Superior temporal gyrus (tissue), 1 donor: ENCODE measurements around the gene ZMYND12.
A peak's percentile ranks its signal among the peaks of the same experiment; 100 is the strongest.
"Not testable (repeated sequence)": the region's sequence is repeated elsewhere in the genome, so short reads cannot be mapped to it uniquely, and the experiment has no call there.

Source experiments
- DNase-seq: peaks from one replicate; pipeline ENCODE4 v3.0.0-alpha.2; 2016; ENCODE audit errors: extremely low spot score

Gene ZMYND12, protein sequence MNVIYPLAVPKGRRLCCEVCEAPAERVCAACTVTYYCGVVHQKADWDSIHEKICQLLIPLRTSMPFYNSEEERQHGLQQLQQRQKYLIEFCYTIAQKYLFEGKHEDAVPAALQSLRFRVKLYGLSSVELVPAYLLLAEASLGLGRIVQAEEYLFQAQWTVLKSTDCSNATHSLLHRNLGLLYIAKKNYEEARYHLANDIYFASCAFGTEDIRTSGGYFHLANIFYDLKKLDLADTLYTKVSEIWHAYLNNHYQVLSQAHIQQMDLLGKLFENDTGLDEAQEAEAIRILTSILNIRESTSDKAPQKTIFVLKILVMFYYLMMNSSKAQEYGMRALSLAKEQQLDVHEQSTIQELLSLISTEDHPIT

GRCh38 chr1:42456010-42456753, at the start of gene ZMYND12, which contains the start of gene PPCS:
Gene ZMYND12 (minus strand): TSS chr1:42456022. CDS start chr1:42455997, 25 bp downstream.
Gene PPCS (plus strand): TSS chr1:42456543. CDS start chr1:42456566, 23 bp downstream.
- DNase-seq = peak; percentile 91

- no peak for DNase-seq
Measured at GRCh38 chr1:42504535-42505128, 48.8 kb upstream of the ZMYND12 start.

GRCh38 chr1:42502031-42502430, 46.2 kb upstream of the ZMYND12 start:
- not testable (repeated sequence) for DNase-seq

DNA sequence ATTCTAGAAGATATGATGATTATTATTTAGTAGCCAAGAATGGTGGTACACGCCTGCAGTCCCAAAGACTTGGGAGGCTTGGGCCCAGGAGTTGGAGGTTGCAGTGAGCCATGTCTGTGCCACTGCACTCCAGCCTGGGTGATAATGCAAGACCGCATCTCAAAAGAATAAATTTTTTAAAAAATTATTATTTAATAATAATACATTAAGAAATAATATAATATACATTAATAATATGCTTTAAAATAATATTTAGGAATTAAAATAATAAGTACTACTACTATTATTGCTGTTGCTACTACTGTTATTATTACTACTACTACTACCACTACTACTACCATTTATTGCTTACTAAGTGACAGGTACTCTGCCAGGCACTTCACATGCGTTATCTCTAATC, 34.4 kb upstream of the ZMYND12 start:
- no peak for DNase-seq

DNA sequence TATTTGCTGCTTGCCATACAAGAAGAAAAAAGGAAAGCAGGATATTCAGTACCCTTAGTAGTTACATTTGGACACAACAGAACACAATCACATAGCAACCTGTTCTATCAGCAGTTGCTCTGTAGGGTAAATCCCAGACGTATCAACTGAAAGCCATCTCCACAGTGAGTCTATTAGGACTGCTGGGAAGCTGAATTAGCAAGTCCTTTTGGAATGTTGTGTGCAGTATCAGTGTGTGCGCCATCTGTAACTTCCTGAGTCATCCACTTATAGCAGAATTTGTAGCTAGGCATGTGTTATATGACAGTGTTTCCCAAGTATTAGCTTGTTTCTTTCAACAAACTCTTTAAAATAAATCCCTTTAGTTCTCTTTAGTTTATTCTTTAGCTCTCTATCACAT, 28.6 kb upstream of the ZMYND12 start:
- no peak for DNase-seq

GRCh38 chr1:42482635-42483153, 26.9 kb upstream of the ZMYND12 start:
- no peak for DNase-seq

GRCh38 chr1:42480921-42481320, 25.1 kb upstream of the ZMYND12 start:
- no peak for DNase-seq

DNA sequence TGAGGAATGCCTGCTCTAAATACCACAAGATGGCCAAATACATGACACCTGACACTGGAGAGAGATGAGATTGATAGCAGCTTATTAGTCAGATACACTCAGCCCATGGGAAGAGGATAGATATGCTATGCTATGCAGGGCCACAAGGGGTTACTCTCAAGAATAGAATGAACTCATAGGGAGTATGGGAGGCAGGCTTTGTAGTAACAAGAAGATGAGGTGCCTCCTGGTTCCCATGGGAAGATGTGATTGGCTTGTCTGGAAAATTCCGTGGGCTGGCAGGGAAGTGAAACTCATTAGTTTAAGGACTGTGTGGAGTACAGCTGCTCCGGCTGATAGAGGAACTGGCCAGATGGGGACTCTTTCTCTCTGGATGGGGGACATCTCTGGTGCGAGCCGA, 23.8 kb upstream of the ZMYND12 start:
- no peak for DNase-seq

GRCh38 chr1:42477775-42478174, 22.0 kb upstream of the ZMYND12 start:
- DNase-seq = no peak

- not testable (repeated sequence) for DNase-seq
Measured at GRCh38 chr1:42477354-42477753, 21.5 kb upstream of the ZMYND12 start.

GRCh38 chr1:42476605-42477004, 20.8 kb upstream of the ZMYND12 start:
- DNase-seq = no peak

GRCh38 chr1:42469727-42470126, 13.9 kb upstream of the ZMYND12 start:
- DNase-seq = no peak

- DNase-seq = no peak
Measured at GRCh38 chr1:42466030-42466429, 10.2 kb upstream of the ZMYND12 start.

DNA sequence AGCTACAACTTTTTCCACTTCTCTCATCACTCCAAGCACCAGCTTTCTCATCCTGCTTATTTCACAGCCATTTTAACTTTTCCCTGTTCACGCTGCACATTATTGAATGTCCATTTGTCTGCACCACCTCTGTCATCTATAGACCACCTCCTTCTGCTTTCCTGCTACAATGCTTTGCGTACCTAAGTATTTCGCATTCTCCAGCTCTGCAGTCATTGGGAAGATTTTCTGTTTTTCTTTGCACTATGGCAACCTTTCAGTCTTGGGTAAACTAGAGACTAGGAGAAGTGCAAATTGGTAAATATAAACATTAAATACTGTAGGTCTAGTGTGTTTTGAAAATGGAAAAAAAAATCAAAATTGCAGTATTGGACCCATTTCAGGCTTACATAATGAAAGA, 8.1 kb upstream of the ZMYND12 start:
- DNase-seq = peak; percentile 16

GRCh38 chr1:42462828-42463763, 7.3 kb upstream of the ZMYND12 start, which contains the start of gene CCDC30:
Gene CCDC30 (plus strand): TSS chr1:42463286. CDS start chr1:42480552, 17,266 bp downstream.
- peak; percentile 97 for DNase-seq

- DNase-seq = no peak
Measured at GRCh38 chr1:42461196-42461595, 5.4 kb upstream of the ZMYND12 start.

DNA sequence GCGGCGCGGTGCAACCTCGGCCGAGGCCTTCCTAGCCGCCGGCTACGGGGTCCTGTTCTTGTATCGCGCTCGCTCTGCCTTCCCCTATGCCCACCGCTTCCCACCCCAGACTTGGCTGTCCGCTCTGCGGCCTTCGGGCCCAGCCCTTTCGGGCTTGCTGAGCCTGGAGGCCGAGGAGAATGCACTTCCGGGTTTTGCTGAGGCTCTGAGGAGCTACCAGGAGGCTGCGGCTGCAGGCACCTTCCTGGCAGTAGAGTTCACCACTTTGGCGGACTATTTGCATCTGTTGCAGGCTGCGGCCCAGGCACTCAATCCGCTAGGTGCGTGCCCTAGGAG, 900 bp upstream of the ZMYND12 start:
- peak; percentile 52 for DNase-seq

- no peak for DNase-seq
Measured at GRCh38 chr1:42454403-42454802, 1.4 kb downstream of the ZMYND12 start.

GRCh38 chr1:42453386-42453785, 2.4 kb downstream of the ZMYND12 start:
- DNase-seq = no peak

GRCh38 chr1:42450061-42450460, 5.8 kb downstream of the ZMYND12 start:
- no peak for DNase-seq

DNA sequence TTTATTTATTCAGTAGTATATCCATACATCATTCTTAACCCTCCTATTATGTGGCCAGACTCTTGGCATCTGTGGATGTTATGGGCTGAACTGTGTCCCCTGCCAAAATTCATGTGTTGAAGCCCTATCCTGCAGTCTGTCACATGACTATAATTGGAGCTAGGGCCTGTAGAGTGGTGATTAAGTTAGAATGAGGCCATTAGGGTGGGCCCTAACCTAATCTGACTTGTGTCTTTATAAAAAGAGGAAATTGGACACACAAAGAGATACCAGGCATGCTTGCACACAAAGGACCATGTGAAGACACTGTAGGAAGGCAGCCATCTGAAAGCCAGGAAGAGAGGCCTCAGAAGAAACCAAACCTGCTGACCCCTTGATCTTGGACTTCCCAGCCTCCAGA, 6.6 kb downstream of the ZMYND12 start:
- no peak for DNase-seq
